Gastroesophageal sphincter (tissue), 3 donors: Measurements from ENCODE around the gene MAPK8.

Experiments
- CTCF ChIP-seq, 4 experiments: fragments of 200-600 bp in 2 of 4; fragments of 450-650 bp in 2 of 4; sonication (generic) in 1 of 4; IDR thresholded peaks; one replicate each; pipeline ENCODE4 v1.5.1; 2017 to 2019; ENCODE audit warnings: antibody characterized with exemption in 4 of 4, mild to moderate bottlenecking in 2 of 4, moderate library complexity in 2 of 4
- POLR2A ChIP-seq, 2 donors: fragments of 450-650 bp; IDR thresholded peaks; one replicate each; pipeline ENCODE4 v1.6.1; 2017; ENCODE audit warnings: antibody characterized with exemption in 2 of 2, mild to moderate bottlenecking in 2 of 2, moderate library complexity in 1 of 2

GRCh38 chr10:48382982-48383381 lies 76.5 kb downstream of the MAPK8 start:
- TF ChIP-seq CTCF (IDR thresholded peaks at IDR 0.05) (no peak), POLR2A (IDR thresholded peaks at IDR 0.05) (no peak)
